NOMO-1 (cell line): ENCODE data around the gene EXOC1.
"Not testable (repeated sequence)": the region's sequence is repeated elsewhere in the genome, so short reads cannot be mapped to it uniquely, and the experiment has no call there.

Source experiments
- DNase-seq, 2 experiments: peaks; one replicate each; lab custom pipeline; 2025; ENCODE audit not compliant: unreplicated experiment in 2 of 2; lab: John Stamatoyannopoulos, UW

EXOC1 gene

GRCh38 chr4:55853484-55854046 lies at the start of gene EXOC1:
TSS of gene EXOC1 (plus strand) at chr4:55853648. CDS start at chr4:55858324, 4,676 bp downstream.
- peak; percentile 94 to 95 for DNase-seq

GRCh38 chr4:55807556-55807955 lies 45.9 kb upstream of the EXOC1 start:
- no peak for DNase-seq

GRCh38 chr4:55808186-55808585 lies 45.3 kb upstream of the EXOC1 start:
- DNase-seq, result no peak

DNA sequence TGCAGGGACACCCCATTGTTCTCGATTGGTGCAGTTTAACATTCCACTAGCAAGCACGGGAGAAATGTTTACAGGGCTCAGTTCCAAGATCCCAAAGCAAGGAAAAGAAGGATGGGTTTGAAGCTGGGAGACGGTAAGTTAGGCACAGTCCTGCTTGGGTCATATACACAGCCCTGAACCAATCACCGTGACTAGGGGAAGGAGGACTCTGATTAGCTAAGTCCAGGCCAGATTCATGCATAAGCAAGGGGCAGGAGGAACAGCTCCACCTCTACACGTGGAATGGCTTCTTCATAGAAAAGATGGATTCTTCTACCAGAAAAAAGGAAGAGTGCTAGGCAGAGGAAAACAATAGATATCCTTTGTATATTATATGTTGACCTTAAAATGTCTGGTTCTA lies 44.8 kb upstream of the EXOC1 start:
- DNase-seq, result no peak

DNA sequence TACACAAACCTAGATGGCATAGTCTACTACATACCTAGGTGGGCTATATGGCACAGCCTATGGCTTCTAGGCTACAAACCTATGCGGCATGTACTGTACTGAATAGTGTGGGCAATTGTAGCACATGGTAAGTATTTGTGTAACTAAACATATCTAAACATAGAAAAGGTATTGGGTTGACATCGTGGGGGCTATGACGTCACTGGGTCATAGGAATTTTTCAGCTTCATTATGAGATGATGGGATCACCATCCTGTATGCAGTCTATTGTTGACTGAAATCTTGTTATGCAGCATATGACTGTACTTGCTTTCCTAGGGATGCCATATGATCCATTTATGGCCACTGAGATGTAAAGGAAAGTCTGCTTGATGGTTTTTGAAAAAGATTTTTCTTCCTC lies 35.8 kb upstream of the EXOC1 start:
- no peak for DNase-seq

DNA sequence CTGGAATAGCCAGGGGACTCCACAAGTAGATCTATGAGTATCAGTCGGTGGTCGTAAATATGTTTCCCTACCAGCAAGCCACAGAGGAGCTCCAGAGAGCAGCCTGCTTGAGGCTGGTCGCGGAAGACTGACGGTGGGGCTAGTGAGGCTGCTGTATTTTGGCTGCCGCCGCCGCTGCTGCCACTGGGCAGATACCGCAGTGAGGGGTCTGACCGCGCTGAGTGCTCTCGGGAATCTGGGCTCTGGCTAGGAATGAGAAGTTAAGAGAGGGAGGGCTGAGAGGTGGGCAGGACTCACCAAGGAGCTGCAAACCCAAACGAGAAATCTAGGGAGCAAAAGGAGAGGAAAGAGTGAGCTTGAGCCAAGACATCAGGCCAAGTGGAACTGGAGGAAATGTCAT lies 33.8 kb upstream of the EXOC1 start, which contains the start of gene EXOC1L:
Gene EXOC1L, plus strand, starts transcription at position 157 of the 400 bp plus-strand sequence. Its CDS starts 237 bp downstream, at position 394.
- DNase-seq, result no peak

DNA sequence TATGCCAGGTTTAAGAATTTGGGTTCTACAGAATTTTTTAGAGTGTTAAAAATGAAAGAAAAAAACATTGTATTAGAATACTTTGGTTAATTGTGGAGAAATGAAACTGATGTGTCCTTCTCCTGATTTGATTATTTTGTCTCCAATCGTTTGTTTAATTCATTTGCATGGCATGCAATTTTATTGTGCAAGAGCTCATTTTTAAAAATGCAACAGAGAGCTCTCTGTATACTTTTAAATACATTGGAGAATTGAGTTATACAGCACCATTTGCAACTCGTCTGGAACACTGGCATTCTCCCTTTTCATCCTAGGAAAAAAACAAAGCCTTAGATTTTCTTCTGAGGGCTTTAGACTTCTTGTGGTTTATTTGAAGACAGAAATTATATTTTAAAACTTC lies 33.2 kb upstream of the EXOC1 start:
- no peak for DNase-seq

DNA sequence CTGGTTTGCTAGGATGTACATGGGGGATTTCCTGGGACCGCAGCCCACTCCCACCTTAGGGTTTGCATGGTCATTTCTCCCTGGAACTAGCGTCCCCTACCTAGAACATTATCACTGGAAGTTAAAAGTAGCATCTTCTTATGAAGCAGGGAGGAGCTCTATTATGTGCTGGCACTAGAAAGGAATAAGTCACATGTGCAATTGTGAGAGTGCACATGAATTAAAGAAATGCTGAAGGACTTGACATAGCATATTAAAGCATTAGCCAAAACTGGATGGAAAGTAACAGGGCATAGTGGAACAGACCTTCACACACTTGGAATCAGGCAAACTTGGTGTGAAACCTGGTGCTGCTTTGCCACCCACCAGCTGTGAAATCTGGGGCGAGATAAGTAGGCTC lies 31.1 kb upstream of the EXOC1 start:
- no peak for DNase-seq

GRCh38 chr4:55824865-55825264 lies 28.6 kb upstream of the EXOC1 start:
- no peak for DNase-seq

GRCh38 chr4:55826986-55827385 lies 26.5 kb upstream of the EXOC1 start:
- no peak for DNase-seq

DNA sequence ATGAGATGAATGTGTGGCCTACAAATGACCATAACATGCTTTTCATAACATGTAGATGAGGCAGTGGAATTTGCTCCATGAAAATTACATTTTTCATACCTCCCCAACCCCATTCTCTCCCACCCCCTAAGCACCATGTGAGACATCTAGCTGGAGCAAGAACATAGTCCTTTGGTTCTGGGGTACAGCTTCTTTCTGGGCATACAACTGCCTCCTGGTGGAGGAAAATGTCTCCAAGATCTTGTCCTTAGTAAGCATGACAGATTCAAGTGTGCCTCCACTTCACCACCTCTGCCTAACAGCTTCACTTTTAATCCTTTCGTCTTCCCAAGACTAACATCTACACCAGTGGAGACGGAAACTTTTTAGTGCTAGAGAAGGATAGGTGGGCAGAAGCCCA lies 25.9 kb upstream of the EXOC1 start:
- DNase-seq, result no peak

- no peak for DNase-seq
Observed at GRCh38 chr4:55830048-55830447, 23.4 kb upstream of the EXOC1 start.

DNA sequence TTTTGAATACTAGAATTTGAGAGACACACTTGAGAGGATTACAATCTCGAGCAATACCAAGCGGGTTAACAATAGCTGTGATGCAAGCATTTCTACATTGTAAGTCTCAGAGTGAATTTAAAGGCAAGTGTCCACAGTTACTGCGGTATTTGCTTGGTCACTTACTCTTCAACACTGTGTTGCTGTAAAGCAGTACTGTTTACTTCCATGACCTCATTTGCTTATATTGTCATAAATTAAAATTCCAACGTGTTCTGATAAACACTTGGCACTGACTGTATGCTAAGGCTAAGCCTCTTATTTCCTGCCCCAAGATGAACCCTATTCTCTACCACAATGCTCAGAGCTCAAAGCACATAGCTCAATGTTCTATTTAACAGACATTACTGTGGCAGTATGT lies 22.7 kb upstream of the EXOC1 start:
- DNase-seq, result no peak

DNA sequence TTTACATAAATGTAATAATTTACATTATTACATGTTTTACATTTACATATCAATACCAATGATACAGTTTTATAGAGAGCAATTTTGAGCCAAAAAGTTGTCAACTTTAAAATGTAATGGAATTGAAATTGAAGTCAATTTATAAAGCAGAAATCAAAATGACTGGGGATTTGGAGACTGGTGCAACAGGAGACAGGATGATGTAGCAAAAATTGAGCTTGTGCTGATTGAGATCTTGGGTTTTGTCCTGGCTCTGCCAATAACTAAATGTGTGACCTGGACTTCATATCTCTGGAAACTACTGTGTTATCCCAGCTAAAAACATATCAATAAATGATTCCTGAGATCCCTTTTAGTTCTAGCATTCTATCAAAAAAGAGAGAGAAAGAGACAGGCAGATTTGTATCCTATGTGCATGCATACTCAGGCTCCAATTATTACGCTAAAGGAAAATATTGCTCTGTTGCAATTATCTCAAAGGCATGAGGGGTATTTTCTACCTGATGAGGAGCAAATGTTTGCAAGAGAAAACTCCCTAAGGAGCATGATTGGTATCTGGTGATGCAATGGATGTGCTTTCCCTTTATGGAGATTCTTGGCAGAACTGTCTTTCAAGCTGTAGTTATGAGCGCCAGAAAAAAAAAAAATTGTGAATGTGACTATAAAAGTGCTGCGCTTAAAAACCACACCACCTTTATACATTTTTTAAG lies 19.2 kb upstream of the EXOC1 start:
- no peak for DNase-seq

DNA sequence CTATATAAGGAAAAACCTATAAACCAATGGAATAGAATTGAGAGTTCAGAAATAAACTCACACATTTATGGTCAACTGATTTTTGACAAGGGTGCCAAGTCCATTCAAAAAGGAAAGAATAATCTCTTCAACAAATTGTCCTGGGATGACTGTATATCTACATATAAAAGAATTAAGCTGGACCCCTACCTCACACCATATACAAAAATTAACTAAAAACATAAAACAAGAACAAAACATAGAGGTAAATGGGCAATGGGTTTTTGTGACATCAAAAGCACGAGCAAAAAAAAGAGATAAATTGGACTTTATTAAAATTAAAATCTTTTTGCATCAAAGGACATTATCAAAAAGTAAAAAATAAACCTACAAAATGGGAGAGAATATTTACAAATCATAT lies 15.5 kb upstream of the EXOC1 start:
- DNase-seq, result no peak

DNA sequence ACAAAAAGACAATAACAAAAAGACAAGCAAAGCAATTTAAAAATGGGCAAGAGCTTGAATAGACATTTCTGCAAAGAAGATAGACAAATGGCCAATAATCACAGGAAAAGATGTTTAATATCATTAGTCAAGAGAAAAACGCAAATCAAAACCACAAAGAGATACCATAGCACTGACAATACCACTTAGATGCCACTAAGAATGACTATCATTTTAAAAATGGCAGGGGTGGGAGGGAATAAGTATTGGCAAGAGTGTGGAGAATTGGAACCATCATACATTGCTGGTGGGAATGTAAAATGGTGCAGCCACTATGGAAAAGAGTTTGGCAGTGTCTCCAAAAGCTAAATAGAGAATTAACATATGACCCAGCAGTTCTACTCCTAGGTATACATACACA lies 15.1 kb upstream of the EXOC1 start:
- DNase-seq, result no peak

DNA sequence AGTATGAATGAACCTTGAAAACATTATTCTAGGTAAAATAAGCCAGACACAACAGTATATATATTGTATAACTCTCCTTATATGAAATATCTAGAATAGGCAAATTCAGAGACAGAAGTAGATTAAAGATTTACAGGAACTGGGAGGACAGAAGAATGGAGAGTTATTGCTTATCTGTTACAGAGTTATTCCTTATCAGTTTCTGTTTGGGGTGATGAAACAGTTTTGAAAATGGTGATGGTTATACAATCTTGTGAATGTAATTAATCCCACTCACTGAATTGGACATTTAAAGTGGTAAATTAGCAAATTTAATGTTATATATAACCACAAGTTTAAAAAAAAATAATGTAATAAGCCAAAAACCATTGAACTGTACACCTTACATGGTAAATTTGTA lies 14.5 kb upstream of the EXOC1 start:
- no peak for DNase-seq

DNA sequence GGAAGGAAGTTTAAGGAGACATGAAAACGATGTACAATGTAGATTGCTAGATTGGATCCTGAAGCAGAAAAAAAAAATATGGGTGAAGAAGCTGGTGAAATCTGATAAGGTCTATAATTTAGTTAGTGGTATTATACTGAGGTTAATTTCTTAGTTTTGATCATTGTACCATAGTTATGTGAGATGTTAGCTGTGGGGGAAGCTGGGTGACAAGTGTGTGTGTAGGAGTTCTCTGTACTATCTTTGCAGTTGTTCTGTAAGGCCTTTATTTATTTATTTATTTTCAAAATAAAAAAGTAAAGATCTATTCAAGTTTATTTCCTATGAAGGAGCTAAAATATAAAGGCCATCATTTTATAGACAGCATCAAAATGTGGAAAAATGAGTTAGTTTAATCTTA lies 12.5 kb upstream of the EXOC1 start:
- DNase-seq, result no peak

- not testable (repeated sequence) for DNase-seq
Observed at GRCh38 chr4:55841373-55842239, 11.8 kb upstream of the EXOC1 start.

DNA sequence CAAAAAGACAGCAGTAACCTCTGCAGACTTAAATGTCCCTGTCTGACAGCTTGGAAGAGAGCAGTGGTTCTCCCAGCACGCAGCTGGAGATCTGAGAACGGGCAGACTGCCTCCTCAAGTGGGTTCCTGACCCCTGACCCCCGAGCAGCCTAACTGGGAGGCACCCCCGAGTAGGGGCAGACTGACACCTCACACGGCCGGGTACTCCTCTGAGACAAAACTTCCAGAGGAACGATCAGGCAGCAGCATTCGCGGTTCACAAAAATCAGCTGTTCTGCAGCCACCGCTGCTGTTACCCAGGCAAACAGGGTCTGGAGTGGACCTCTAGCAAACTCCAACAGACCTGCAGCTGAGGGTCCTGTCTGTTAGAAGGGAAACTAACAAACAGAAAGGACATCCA lies 11.1 kb upstream of the EXOC1 start:
- not testable (repeated sequence) for DNase-seq

DNA sequence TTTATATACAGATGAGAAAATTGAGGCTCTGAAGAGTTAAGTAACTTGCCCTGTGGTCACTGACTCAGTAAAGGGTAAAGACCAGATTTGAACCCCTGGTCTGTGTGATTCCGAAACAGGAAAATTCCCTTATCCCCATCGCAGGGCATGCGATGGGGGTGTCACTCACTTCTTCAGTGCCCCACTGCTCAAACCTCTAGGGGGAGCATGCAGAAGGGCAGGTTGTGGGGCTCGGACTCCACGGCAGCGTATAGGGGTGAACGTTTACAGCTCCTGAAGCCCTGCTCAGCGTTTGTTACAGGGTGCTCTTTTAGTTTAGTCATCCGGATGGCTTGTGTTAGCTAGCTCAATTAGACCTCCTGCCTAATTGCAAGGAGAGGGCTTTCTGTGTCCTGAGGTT lies 3.7 kb upstream of the EXOC1 start:
- DNase-seq, result no peak

- DNase-seq, result no peak
Observed at GRCh38 chr4:55851885-55852284, 1.6 kb upstream of the EXOC1 start.
